Activated CD8-positive, alpha-beta T cell treated with anti-CD3 and anti-CD28 coated beads for 36 hours (primary cell): ENCODE data around the gene ESRP2. TPM values are rescaled to one million over a fixed set of nuclear protein-coding genes. Genes with fewer than 3 reads are reported as not detected.

Experiments used
- ATAC-seq: fragments of 200-7000 bp; cut with Tn5 transposase; one replicate; pipeline ENCODE4 v1.10.0; 2021; ENCODE audit warnings: mild to moderate bottlenecking, moderate library complexity
- CTCF ChIA-PET: fragments of 350-600 bp; sonication (Branson Sonifier 250); formaldehyde crosslinking; loops from one replicate; lab custom pipeline; 2021; ENCODE audit warnings: antibody characterized with exemption; lab: Charles Lee
- POLR2A ChIA-PET: fragments of 350-600 bp; sonication (Branson Sonifier 250); formaldehyde crosslinking; loops from one replicate; lab custom pipeline; 2021; ENCODE audit warnings: antibody characterized with exemption; lab: Charles Lee
- DNase-seq: peaks from one replicate; pipeline ENCODE4 v3.0.0-alpha.2; 2020
- H3K27ac Mint-ChIP-seq: one replicate; pipeline ENCODE4 v1.8.0; 2021; ENCODE audit warnings: mild to moderate bottlenecking, mixed read lengths
- H3K27me3 Mint-ChIP-seq: one replicate; pipeline ENCODE4 v1.8.0; 2021; ENCODE audit warnings: mixed read lengths
- H3K36me3 Mint-ChIP-seq: one replicate; pipeline ENCODE4 v1.8.0; 2021; ENCODE audit warnings: low read depth, mixed read lengths
- H3K4me1 Mint-ChIP-seq: one replicate; pipeline ENCODE4 v1.8.0; 2021; ENCODE audit warnings: low read depth, mixed read lengths
- H3K4me3 Mint-ChIP-seq: one replicate; pipeline ENCODE4 v1.8.0; 2021; ENCODE audit warnings: mild to moderate bottlenecking, moderate library complexity, mixed read lengths
- H3K9me3 Mint-ChIP-seq: one replicate; pipeline ENCODE4 v1.8.0; 2021; ENCODE audit warnings: mixed read lengths
- intact Hi-C: fragments of 100-400 bp; cut with micrococcal nuclease; formaldehyde crosslinking; loops from one replicate; pipeline ENCODE4 v1.10.0; 2022
- total RNA-seq, 2 experiments: library from RNA; stranded (reverse); gene quantifications; one replicate each; pipeline ENCODE4 v1.2.3, GENCODE V29; 2021
- TF ChIP-seq, protein P1 (sequence below): fragments of 200-600 bp; IDR thresholded peaks from one replicate; pipeline ENCODE4 v1.8.0; 2022; ENCODE audit warnings: antibody characterized with exemption, mild to moderate bottlenecking

ESRP2 gene
- total RNA-seq, 2 experiments from 2014 or later: 0.65 to 0.77 TPM

DNA sequence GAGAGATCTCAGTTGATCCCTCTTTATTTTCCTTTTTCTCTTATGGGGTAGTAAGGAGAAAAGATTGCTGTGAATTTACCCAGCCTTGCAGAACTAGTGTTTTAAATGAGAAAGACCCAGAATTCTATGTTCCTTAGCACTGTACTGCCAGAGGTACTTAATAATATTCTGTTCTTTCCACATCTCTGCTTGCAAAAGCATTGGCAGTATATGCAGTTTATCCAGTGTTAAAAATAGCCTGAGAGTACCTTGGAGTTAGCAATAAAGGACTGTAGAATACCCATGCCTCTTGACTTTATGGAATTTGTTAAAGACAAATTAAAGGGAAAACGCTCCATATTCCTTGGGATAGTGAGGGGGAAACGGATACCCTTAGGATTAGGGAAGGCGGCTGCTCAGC is 40.3 kb upstream of the ESRP2 start:
- ATAC-seq (no peak), DNase-seq (no peak)
- ChIA-PET CTCF (interaction anchor here (0.7 to 8.5 kb wide), 6 partner anchors 8 to 41 kb away, joined by 3 to 97 read pairs (median 6); partner anchors contain the start of gene SLC7A6), POLR2A (interaction anchor here (0.6 to 5.9 kb wide), 6 partner anchors 12 to 80 kb away, joined by 3 to 42 read pairs (median 3); partner anchors contain the start of gene SLC7A6)
- Mint-ChIP-seq H3K4me3 (peak overlapping the region; percentile 3), H3K36me3 (peaks cover 57% of the 10 kb centered on the region), H3K4me1 (peaks cover 70% of the 10 kb centered on the region), H3K27ac (peak overlapping the region; percentile 96), H3K27me3 (no peaks in the 10 kb centered on the region), H3K9me3 (no peaks in the 10 kb centered on the region)
- intact Hi-C loops: no loop called here
- TF ChIP-seq, protein P1, sequence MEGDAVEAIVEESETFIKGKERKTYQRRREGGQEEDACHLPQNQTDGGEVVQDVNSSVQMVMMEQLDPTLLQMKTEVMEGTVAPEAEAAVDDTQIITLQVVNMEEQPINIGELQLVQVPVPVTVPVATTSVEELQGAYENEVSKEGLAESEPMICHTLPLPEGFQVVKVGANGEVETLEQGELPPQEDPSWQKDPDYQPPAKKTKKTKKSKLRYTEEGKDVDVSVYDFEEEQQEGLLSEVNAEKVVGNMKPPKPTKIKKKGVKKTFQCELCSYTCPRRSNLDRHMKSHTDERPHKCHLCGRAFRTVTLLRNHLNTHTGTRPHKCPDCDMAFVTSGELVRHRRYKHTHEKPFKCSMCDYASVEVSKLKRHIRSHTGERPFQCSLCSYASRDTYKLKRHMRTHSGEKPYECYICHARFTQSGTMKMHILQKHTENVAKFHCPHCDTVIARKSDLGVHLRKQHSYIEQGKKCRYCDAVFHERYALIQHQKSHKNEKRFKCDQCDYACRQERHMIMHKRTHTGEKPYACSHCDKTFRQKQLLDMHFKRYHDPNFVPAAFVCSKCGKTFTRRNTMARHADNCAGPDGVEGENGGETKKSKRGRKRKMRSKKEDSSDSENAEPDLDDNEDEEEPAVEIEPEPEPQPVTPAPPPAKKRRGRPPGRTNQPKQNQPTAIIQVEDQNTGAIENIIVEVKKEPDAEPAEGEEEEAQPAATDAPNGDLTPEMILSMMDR: no peak

DNA sequence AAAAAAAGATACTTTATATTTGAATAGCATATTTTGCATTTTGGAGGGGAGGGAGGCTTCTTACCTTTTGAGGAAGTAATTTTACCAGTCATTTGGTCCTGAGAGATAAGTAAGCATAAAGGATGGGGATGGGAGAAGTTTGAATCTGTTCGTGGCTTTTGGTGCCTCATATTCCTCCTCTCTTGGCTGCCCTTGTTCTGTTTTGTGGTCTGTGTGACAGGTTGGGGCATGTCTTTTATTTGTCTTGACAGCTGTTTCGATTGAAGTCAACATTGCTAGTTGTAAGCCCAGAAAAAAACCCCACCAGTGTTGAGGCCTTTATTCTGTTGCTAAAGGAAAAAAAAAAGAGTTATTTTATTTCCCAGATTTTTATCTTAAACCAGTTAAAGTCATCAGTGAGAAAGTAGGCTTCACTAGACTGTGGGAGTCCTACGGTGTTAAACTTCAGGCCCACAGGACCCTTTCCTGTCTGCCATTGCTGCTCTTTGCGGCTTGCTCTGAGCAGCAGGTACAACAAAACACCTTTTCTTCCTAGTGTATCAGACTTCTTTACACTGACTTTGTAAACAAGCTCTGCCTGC is 39.8 kb upstream of the ESRP2 start:
- ATAC-seq (peak; percentile 71), DNase-seq (peak; percentile 59)
- Mint-ChIP-seq H3K36me3 (peaks cover 57% of the 10 kb centered on the region), H3K27me3 (no peaks in the 10 kb centered on the region), H3K27ac (peak overlapping the region; percentile 96), H3K9me3 (no peaks in the 10 kb centered on the region), H3K4me1 (peaks cover 70% of the 10 kb centered on the region), H3K4me3 (peak overlapping the region; percentile 3)
- intact Hi-C loops: no loop called here
- TF ChIP-seq, protein P1: no peak
- ChIA-PET CTCF (interaction anchor here (1.4 to 8.5 kb wide), 5 partner anchors 9 to 24 kb away, joined by 4 to 97 read pairs (median 6); partner anchors contain the start of gene SLC7A6), POLR2A (interaction anchor here (0.6 to 5.9 kb wide), 6 partner anchors 12 to 80 kb away, joined by 3 to 42 read pairs (median 3); partner anchors contain the start of gene SLC7A6)

DNA sequence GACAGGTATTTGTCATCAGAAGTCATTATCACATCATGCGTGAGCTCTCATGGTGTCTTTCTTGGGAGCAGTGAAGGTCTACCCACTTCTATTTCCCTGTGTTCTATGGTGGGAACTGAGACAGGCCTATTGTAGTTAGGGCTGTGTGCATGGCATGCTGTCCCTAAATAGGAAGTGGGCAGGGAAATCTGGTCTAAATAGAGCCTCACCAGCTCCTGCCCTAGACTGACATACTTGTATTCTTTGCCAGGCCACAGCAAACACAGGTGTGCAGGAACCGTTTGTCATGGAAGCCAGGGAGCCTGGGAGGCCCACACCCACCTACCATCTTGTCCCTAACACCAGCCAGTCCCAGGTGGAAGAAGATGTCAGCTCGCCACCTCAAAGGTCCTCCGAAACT is 38.5 kb upstream of the ESRP2 start:
- peak overlapping the region; percentile 96 for H3K27ac Mint-ChIP-seq
- no peaks in the 10 kb centered on the region for H3K9me3 Mint-ChIP-seq
- H3K27me3 Mint-ChIP-seq: no peaks in the 10 kb centered on the region
- H3K4me3 Mint-ChIP-seq: no peak overlapping the region
- TF ChIP-seq, protein P1: no peak
- CTCF ChIA-PET: interaction anchor here (1.3 to 8.5 kb wide), 3 partner anchors 10 to 55 kb away, joined by 6 to 97 read pairs (median 43); partner anchors contain the start of gene SLC7A6
- POLR2A ChIA-PET: interaction anchor here (0.7 to 5.9 kb wide), 8 partner anchors 10 to 255 kb away, joined by 3 to 42 read pairs (median 4); partner anchors contain the start of gene SLC7A6
- intact Hi-C loops: no loop called here
- peaks cover 75% of the 10 kb centered on the region for H3K4me1 Mint-ChIP-seq
- no peak for DNase-seq
- ATAC-seq: no peak
- peaks cover 54% of the 10 kb centered on the region for H3K36me3 Mint-ChIP-seq

DNA sequence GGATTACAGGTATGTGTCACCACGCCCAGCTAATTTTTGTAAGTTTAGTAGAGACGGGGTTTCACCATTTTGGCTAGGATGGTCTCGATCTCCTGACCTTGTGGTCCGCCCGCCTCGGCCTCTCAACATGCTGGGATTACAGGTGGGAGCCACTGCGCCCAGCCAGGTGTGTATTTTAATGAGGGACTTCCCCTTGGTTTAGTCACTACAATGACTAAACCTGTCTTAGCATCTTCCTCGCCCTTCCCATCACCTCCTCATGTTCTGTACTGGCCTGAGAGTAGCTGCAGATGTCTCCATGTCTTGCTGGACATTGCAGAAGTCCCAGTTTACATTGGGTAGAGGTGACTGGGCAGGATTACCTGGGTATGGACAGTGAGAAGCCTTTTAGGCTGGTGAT is 38.0 kb upstream of the ESRP2 start:
- ChIA-PET POLR2A (interaction anchor here (0.7 to 5.9 kb wide), 9 partner anchors 10 to 255 kb away, joined by 3 to 42 read pairs (median 4); partner anchors contain the start of genes PRMT7, SLC7A6 and SLC7A6OS), CTCF (interaction anchor here (1.3 to 8.5 kb wide), 3 partner anchors 11 to 55 kb away, joined by 6 to 97 read pairs (median 43); partner anchors contain the start of gene SLC7A6)
- Mint-ChIP-seq H3K27me3 (no peaks in the 10 kb centered on the region), H3K4me3 (no peak overlapping the region), H3K27ac (peak overlapping the region; percentile 96), H3K36me3 (peaks cover 57% of the 10 kb centered on the region), H3K4me1 (peaks cover 78% of the 10 kb centered on the region), H3K9me3 (no peaks in the 10 kb centered on the region)
- intact Hi-C loops: no loop called here
- no peak for DNase-seq
- no peak for ATAC-seq
- TF ChIP-seq, protein P1: no peak

DNA sequence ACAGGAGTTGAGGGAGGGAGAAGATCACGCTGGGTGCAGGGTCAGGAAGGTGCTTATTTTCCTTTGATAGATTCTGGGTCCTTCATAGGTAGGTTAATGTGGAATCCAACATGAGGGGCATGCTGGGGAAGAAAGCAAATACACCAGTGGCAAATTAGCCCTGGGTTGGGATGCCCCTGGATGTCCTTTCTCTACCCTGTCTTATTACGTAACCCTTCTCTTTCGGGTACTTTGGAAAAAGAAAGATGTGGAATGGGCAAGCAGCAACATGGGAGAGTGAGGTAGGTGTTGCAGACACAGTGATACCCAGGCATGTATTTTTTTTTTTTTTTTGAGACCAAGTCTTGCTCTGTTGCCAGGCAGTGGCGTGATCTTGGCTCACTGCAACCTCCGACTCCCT is 37.5 kb upstream of the ESRP2 start:
- Mint-ChIP-seq H3K9me3 (no peaks in the 10 kb centered on the region), H3K4me3 (peak overlapping the region; percentile 53), H3K36me3 (peaks cover 58% of the 10 kb centered on the region), H3K4me1 (peaks cover 79% of the 10 kb centered on the region), H3K27me3 (no peaks in the 10 kb centered on the region), H3K27ac (peak overlapping the region; percentile 96)
- ChIA-PET CTCF (interaction anchor here (0.9 to 8.5 kb wide), 4 partner anchors 11 to 55 kb away, joined by 6 to 97 read pairs (median 37); partner anchors contain the start of gene SLC7A6), POLR2A (interaction anchor here (0.8 to 5.9 kb wide), 7 partner anchors 9 to 37 kb away, joined by 3 to 42 read pairs (median 4); partner anchors contain the start of genes PRMT7, SLC7A6 and SLC7A6OS)
- TF ChIP-seq, protein P1: no peak
- no peak for DNase-seq
- intact Hi-C loops: no loop called here
- no peak for ATAC-seq
